ENCODE results near the gene DOCK4.

The DOCK4 gene

GRCh38 chr7:111750878-111751277 lies 455.3 kb downstream of the DOCK4 start:
- DNase-seq: no peak

- no peak for DNase-seq
Measured at GRCh38 chr7:111750228-111750627, 456.0 kb downstream of the DOCK4 start.

GRCh38 chr7:111749625-111750024 lies 456.6 kb downstream of the DOCK4 start:
- no peak for DNase-seq

- no peak for DNase-seq
Measured at GRCh38 chr7:111747718-111748117, 458.5 kb downstream of the DOCK4 start.

- DNase-seq: no peak
Measured at GRCh38 chr7:111746950-111747349, 459.2 kb downstream of the DOCK4 start.

- DNase-seq: no peak
Measured at GRCh38 chr7:111744501-111745155, 461.6 kb downstream of the DOCK4 start.

- no peak for DNase-seq
Measured at GRCh38 chr7:111743244-111743847, 462.9 kb downstream of the DOCK4 start.

- peak; percentile 54 for DNase-seq
Measured at GRCh38 chr7:111741811-111742240, 464.4 kb downstream of the DOCK4 start.

GRCh38 chr7:111740942-111741341 lies 465.3 kb downstream of the DOCK4 start:
- no peak for DNase-seq

GRCh38 chr7:111736552-111736874 lies 469.7 kb downstream of the DOCK4 start:
- DNase-seq: no peak

- DNase-seq: peak; percentile 63
Measured at GRCh38 chr7:111735661-111736551, 470.3 kb downstream of the DOCK4 start.

- no peak for DNase-seq
Measured at GRCh38 chr7:111734954-111735660, 471.1 kb downstream of the DOCK4 start.

- DNase-seq: no peak
Measured at GRCh38 chr7:111732923-111733322, 473.3 kb downstream of the DOCK4 start.

- peak; percentile 43 for DNase-seq
Measured at GRCh38 chr7:111730476-111731300, 475.5 kb downstream of the DOCK4 start.

GRCh38 chr7:111730057-111730456 lies 476.1 kb downstream of the DOCK4 start:
- DNase-seq: no peak

- no peak for DNase-seq
Measured at GRCh38 chr7:111729483-111729882, 476.7 kb downstream of the DOCK4 start.

GRCh38 chr7:111728635-111728995 lies 477.6 kb downstream of the DOCK4 start:
- no peak for DNase-seq

GRCh38 chr7:111727905-111728634 lies 478.1 kb downstream of the DOCK4 start:
- no peak for DNase-seq

- DNase-seq: no peak
Measured at GRCh38 chr7:111718886-111719285, 487.3 kb downstream of the DOCK4 start.

- no peak for DNase-seq
Measured at GRCh38 chr7:111711426-111712065, 494.7 kb downstream of the DOCK4 start.

- no peak for DNase-seq
Measured at GRCh38 chr7:111710839-111711380, 495.3 kb downstream of the DOCK4 start.
